Endothelial cell of umbilical vein (primary cell): ENCODE measurements around the gene TTLL11. TPM values are rescaled to one million over a fixed set of nuclear protein-coding genes. Genes with fewer than 3 reads are reported as not detected.

Experiments used
- microRNA-seq: library from miRNA; unstranded; fragments of <30 nt; microRNA quantifications from one replicate; pipeline ENCODE4 v1.2.0, GENCODE V29; 2021; ENCODE audit warnings: borderline number of aligned reads, borderline replicate concordance
- polyA plus RNA-seq, 4 experiments: library from polyadenylated mRNA; depleted of rRNA in 3 of 4; stranded (reverse) in 3 of 4; unstranded in 1 of 4; fragments of >200 nt; gene quantifications; 2 replicates each; pipeline versions ENCODE4 v1.2.1 to v1.2.3, GENCODE V29; 2011 to 2012; ENCODE audit warnings: missing spikeins in 1 of 4
- small RNA-seq: library from RNA; depleted of rRNA; stranded (forward); fragments of <200 nt; gene quantifications from one replicate; pipeline ENCODE3, GENCODE V24; 2012; ENCODE audit warnings: low replicate concordance, low read depth; ENCODE audit not compliant: insufficient read depth, insufficient read length
- total RNA-seq: library from RNA; stranded (reverse); gene quantifications from 2 replicates; pipeline ENCODE4 v1.2.3, GENCODE V29; 2021

The TTLL11 gene
- total and polyA plus RNA-seq, 2 donors (not counting 3 experiments of a cell fraction or from before 2014, with no cell fraction given), result 4.9 to 5.1 TPM

Small RNA genes lying within 50 kb of the gene (microRNA-seq; reads per million reads assigned to microRNA genes)
- gene MIR4478, result not detected

Small RNA genes lying within 50 kb of the gene (small RNA-seq; reads per million reads assigned to genes)
- gene MIR4478, result not detected

Other genes starting within 250 kb of the TTLL11 start
- 65.5 and 68.2 TPM in 2 replicates for gene NDUFA8, start 66.5 kb upstream of the TTLL11 start, total RNA-seq
- gene NDUFA8, start 66.5 kb upstream of the TTLL11 start, polyA plus RNA-seq, result 81.4 and 100 TPM in 2 replicates
- gene MORN5, start 66.6 kb upstream of the TTLL11 start, total RNA-seq, result not detected in 2 replicates
- gene MORN5, start 66.6 kb upstream of the TTLL11 start, polyA plus RNA-seq, result not detected in 2 replicates
- gene LHX6, start 135.6 kb upstream of the TTLL11 start, total RNA-seq, result 9.4 and 18.4 TPM in 2 replicates
- 1.8 and 2.4 TPM in 2 replicates for gene LHX6, start 135.6 kb upstream of the TTLL11 start, polyA plus RNA-seq
- gene RBM18, start 171.5 kb upstream of the TTLL11 start, total RNA-seq, result 26.9 and 28.6 TPM in 2 replicates
- 7.0 and 7.9 TPM in 2 replicates for gene RBM18, start 171.5 kb upstream of the TTLL11 start, polyA plus RNA-seq
- 36.4 and 36.5 TPM in 2 replicates for gene MRRF, start 171.6 kb upstream of the TTLL11 start, total RNA-seq
- gene MRRF, start 171.6 kb upstream of the TTLL11 start, polyA plus RNA-seq, result 24.2 and 27.2 TPM in 2 replicates